Choroid plexus epithelial cell (primary cell): ENCODE data around the gene HSPA12A.
A peak's percentile ranks its signal among the peaks of the same experiment; 100 is the strongest.

Source experiments
- DNase-seq: peaks from one replicate; pipeline ENCODE4 v3.0.0-alpha.2; 2010; ENCODE audit warnings: low read depth
- H3K4me3 ChIP-seq: 2 replicates; pipeline ENCODE4 v1.5.1; 2011; ENCODE audit warnings: low read depth, mild to moderate bottlenecking, control low read depth, low read length, moderate library complexity
- TF ChIP-seq, protein P1 (sequence below): conservative IDR thresholded peaks from 2 replicates; pipeline ENCODE4 v1.5.1; 2011; ENCODE audit warnings: low read depth, mild to moderate bottlenecking, control low read depth, inconsistent platforms, low read length, moderate library complexity

HSPA12A gene

GRCh38 chr10:116777006-116777405 is 34.6 kb upstream of the HSPA12A start:
- H3K4me3 ChIP-seq: no peak overlapping the region
- TF ChIP-seq, protein P1, sequence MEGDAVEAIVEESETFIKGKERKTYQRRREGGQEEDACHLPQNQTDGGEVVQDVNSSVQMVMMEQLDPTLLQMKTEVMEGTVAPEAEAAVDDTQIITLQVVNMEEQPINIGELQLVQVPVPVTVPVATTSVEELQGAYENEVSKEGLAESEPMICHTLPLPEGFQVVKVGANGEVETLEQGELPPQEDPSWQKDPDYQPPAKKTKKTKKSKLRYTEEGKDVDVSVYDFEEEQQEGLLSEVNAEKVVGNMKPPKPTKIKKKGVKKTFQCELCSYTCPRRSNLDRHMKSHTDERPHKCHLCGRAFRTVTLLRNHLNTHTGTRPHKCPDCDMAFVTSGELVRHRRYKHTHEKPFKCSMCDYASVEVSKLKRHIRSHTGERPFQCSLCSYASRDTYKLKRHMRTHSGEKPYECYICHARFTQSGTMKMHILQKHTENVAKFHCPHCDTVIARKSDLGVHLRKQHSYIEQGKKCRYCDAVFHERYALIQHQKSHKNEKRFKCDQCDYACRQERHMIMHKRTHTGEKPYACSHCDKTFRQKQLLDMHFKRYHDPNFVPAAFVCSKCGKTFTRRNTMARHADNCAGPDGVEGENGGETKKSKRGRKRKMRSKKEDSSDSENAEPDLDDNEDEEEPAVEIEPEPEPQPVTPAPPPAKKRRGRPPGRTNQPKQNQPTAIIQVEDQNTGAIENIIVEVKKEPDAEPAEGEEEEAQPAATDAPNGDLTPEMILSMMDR: no peak
- no peak for DNase-seq

DNA sequence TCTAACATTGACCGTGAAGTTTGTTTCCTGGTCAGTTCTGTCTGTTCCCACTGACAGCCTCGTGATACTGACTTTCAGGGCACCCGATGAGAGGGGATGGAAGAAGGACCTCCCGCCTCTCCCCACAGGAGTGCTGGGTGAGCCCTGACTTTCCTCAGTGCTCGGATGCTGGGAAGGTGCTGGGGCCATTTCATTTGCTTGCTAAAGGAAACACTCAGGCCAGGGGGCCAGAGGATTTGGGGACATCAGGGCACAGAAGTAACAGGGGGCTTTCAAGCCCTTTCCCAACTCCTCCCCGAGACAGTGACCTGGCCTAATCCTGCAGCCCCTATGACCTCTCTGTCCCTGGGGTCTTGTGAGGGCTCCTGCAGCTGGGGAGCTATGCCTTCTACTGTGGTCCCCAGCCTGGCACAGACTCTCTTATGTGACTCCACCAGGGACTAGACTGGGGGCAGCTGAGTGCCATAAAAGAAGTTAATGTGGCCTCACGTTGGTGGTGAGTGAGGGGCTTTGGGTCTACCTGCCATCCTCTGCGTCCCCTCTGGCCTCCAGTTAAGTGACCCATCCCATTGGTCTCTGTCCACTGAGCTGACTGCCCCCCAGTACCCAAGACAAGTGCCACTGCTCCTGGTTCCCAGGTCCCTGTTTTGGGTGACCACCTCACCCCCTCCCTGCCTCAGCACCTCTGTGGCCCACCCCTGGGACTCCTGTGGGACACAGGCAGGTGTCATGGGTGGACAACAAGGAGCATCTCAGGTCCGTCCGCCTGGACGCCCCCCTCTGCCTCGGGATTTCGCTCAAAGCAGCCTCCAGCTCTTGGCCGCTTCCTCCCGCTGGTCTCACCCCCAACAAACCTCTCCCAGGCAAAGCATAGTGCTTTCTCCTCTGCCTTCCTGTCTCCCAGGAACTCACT is 33.4 kb upstream of the HSPA12A start:
- DNase-seq: no peak
- TF ChIP-seq, protein P1: no peak
- no peak overlapping the region for H3K4me3 ChIP-seq

DNA sequence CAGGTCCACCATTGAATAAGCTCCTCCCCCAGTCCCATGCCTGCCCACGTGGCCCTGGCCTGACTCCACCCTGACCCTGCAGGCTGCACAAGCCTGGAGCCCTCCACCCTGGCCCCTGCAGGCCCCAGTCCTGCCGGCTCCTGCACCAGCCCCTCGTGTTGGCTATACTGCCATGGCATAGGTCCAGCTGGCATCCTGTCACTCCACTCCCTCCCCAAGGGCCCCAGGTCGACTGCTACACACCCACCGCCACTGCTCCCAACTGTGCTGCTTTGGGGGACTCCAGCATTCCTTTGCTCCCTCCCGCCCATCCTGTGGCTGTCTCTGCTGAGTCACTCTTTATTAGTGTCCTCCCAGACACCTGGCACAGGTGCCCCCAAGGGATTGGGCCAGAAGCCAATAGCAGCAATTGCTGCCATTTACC is 32.4 kb upstream of the HSPA12A start:
- TF ChIP-seq, protein P1: no peak
- H3K4me3 ChIP-seq: no peak overlapping the region
- no peak for DNase-seq

GRCh38 chr10:116772909-116773705 is 30.7 kb upstream of the HSPA12A start:
- TF ChIP-seq, protein P1: no peak
- DNase-seq: no peak
- H3K4me3 ChIP-seq: no peak overlapping the region

DNA sequence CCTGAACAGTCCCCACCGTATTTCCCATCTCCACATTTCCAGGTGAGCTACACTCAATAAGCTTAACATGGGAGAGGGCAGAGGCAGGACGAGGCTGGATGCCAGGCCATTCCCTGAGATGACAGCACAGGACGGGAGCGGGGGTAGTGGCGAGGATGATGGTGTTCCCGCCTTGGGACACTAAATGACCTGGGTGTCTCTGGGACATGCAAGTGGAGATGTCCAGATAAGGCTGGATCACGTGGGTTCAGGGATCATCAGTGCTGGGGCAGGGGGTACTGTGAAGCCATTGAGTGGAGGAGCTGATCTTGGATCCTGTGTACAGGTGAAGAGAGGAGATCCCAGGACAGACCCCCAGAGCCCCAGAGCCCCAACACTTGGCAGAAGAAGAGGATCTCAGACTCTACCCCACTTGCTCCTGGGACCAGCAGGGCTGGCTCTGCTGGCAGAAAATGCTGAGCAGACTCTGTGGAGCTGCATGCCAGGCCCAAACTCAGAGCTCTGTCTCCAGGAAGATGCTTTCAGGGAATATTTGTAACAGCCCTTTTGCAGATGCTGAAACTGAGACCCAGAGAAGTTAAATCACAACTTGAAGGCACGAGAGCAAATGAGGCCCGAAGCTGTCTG is 29.7 kb upstream of the HSPA12A start:
- TF ChIP-seq, protein P1: no peak
- no peak overlapping the region for H3K4me3 ChIP-seq
- DNase-seq: no peak

- TF ChIP-seq, protein P1: no peak
- peak; percentile 81 for DNase-seq
- no peak overlapping the region for H3K4me3 ChIP-seq
These were observed 29.0 kb upstream of the HSPA12A start for GRCh38 chr10:116771101-116771958.
